Endothelial cell of hepatic sinusoid (primary cell): ENCODE results near the gene TMEM179B.
"Not testable (repeated sequence)": the region's sequence is repeated elsewhere in the genome, so short reads cannot be mapped to it uniquely, and the experiment has no call there.

Experiments
- in situ Hi-C: cut with HindIII; loops from 2 replicates; pipeline ENCODE4 v1.10.0; 2017; ENCODE audit warnings: low sequenced_read_pairs

TMEM179B gene, protein sequence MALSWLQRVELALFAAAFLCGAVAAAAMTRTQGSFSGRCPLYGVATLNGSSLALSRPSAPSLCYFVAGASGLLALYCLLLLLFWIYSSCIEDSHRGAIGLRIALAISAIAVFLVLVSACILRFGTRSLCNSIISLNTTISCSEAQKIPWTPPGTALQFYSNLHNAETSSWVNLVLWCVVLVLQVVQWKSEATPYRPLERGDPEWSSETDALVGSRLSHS

DNA sequence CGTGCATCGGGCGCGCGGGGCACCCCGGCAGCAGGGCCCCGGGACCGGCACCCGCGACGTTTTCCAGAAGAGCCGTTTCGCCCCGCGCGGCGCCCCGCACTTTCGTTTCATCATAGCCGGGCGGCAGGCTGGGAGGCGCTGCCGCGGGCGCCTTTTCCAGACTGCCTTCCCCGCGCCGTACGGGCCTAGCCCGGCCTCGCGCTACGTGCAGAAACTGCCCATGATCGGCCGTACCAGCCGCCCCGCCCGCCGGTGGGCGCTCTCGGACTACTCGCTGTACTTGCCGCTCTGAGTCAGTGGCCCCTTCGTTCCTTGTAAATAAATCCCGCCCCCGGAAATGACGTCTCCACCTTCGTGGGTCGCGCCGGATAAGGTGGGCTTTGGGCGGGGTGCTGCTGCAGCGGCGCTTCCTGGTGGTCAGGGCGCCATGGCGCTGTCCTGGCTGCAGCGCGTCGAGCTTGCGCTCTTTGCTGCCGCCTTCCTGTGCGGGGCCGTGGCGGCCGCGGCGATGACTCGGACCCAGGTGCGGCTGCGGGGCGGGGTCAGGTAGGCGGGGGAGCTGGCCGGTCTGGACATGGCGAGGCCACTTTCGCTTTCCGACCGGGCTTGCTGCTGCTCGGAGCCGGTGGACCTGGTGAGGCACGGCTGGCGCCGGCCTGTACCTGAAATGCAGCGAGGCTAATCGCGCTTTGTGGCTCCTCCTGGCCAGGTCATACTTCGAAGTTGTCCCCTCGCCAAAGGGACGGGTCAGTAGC is at the start of gene TMEM179B:
TMEM179B (plus strand) TSS at position 398 of the 755 bp plus-strand sequence; CDS start at position 428, 30 bp downstream.
- in situ Hi-C loops, result no loop called here

DNA sequence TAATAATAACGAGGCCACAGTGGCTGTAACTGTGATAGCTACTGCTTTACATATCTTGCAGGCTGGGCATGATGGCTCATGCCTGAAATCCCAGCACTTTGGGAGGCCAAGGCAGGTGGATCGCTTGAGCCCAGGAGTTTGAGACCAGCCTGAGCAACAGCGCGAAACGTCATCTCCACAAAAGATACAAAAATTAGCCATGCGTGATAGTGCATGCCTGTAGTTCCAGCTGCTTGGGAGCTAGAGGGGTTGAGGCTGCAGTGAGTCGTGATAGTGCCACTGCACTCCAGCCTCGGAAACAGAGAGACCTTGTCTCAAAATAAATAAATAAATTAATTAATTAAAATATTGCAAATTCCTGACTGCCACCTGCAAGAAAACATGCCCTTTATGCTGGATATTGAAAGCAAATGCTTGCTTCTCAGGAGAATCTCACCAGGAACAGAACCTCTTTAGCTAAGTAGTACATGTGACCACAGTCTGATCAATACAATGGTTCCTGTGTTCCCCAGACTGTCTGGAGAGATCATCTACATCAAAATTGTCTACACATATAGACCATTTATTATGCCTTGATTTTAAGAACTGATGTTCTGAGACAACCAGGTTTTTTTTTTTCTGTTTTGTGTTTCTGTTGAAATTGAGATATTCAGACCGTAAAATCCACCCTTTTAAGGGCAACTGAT is 39.6 kb upstream of the TMEM179B start:
- in situ Hi-C loops, result no loop called here

DNA sequence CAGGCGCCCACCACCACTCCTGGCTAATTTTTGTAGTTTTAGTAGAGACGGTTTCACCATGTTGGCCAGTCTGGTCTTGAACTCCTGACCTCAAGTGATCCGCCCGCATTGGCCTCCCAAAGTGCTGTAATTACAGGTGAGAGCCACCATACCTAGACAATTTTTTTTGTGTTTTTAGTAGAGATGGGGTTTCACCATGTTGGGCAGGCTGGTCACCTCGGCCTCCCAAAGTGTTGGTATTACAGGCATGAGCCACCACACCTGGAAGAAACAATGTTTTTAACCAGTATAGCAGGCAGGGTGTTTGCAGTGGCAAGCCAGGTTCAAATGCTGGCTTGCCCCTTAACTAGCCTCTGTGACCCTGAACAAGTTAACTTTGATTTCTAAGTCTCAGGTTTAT is 37.3 kb upstream of the TMEM179B start:
- in situ Hi-C loops, result loop anchor here (5.0 kb wide), 1 partner anchor 113 kb away; no protein-coding TSS in a partner anchor

DNA sequence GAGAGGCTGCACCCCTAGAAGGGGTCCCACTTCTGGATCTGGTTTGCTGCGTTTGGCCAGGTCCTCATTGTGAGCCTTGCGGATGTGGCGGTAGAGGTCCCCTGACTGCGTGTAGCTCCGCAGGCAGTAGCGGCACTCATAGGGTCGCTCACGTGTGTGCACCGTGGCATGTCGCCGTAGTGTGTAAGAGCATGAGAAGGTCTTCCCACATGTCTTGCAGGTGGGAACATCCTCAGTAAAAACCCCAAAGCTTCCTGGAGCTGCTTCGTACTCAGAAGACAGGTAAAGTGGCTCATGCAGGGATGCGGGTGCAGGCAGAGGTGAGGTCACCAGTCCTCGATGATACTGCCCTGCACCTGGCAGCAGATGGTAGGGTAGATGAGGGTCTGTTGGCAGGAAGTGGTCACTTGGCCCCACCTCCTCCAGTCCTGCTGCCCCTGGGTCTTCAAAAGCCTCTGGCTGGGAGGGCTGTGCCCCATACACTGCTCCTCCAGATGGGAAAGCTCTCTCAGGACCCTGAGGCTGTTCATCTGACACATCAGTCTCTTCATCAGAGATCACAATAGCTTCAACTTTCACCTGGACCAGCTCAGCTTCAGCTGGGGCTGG is 34.9 kb upstream of the TMEM179B start:
- in situ Hi-C loops, result loop anchor here (5.0 kb wide), 1 partner anchor 115 kb away; no protein-coding TSS in a partner anchor

GRCh38 chr11:62752994-62753735 is 34.0 kb upstream of the TMEM179B start:
- in situ Hi-C loops, result loop anchor here (5.0 kb wide), 1 partner anchor 116 kb away; no protein-coding TSS in a partner anchor

DNA sequence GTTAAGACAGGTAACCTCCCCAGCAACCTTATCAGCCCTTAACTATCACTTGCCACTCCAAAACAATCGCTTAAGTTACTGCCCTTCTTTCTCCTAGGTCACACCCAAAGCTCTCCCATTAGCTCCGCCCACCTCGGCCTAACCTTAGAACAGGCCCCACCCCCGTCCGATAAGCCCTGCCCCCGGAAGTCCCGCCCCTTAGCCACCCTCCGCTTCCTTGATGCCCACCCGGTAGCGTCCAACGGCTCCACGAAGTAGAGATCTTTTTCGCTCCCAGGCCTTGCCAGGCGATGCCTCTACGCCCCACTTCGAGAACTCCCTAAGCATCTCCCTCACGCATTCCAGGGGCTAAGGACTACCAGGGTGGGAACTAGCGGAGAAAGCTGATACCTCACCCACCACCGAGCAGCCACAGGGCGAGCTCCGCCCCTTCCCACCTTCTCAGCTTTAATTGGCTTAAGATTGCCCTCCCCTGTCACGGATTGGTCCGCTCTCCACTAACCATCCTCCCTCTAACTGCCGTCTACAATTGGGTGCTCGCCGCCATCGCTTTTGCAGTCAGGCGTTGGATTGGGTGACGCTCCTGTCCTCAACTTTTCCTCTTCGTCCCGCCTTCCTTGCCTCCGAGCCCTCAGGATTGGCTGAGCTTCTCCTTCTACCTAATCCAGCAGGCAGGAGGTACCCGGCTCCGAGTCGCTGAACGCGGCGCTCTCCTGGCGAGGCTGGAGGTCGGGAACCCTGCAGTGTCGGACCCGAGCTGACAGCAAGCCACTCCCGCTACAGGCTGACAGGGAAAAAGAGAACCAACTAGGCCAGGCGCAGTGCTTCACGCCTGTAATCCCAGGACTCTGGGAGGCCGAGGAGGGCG is 33.2 kb upstream of the TMEM179B start, which contains the start of gene ZBTB3:
ZBTB3 (minus strand) TSS at position 425 of the 868 bp plus-strand sequence. CDS start 496 bp downstream, outside the sequence.
- in situ Hi-C loops, result loop anchor here (5.0 kb wide), 1 partner anchor 117 kb away; no protein-coding TSS in a partner anchor

GRCh38 chr11:62755086-62755615 is 32.1 kb upstream of the TMEM179B start:
- in situ Hi-C loops, result no loop called here

DNA sequence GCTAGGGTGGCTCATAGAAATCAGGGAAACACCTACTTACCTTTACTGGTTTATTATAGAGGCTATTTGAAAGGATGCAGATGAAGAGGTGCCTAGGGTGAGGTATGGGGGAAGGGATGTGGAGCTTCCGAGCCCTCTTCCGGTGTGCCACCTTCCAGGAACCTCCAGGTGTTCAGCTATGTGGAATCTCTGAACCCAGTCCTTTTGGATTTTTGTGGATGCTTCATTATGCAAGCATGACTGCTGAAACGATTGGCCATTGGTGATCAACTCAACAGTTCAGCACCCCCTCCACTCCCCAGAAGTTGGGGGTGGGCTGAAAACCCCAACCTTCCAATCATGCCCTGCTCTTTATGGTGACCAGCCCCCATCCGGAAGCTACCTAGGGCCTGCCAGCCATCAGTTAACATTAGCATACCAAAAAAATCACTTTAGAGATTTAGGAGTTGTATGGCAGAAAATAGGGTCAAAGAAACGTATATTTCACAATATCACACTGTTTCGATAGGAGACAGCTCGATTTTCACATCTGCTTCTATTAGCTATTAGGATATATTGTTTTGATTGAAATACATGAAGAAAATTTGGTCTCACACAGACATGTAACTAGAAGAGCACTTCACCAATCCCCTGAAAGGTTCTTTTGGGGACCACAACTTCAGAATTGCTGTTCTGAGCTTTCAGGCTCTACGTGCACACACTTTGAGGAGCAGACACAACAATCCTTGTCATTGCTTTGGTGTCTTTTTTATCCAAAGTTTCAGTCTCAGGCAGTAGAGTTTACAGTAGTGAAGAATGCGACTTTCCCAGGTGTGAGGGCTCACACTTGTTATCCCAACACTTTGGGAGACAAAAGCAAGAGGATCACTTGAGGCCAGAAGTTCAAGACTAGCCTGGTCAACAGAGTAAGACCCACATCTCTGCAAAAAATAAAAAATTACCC is 29.1 kb upstream of the TMEM179B start:
- in situ Hi-C loops, result no loop called here

DNA sequence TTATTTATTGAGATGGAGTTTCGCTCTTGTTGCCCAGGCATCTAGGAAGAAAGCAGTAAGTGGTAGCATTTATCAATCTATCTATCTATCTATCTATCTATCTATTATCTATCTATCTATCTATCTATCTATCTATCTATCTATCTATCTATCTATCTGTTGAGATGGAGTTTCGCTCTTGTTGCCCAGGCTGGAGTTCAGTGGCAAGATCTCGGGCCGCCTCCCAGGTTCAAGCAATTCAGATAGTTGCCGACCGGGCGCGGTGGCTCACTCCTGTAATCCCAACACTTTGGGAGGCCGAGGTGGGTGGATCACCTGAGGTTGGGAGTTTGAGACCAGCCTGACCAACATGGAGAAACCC is 26.4 kb upstream of the TMEM179B start:
- in situ Hi-C loops, result not testable (repeated sequence)

- in situ Hi-C loops, result loop anchor here (5.0 to 10.0 kb wide), 2 partner anchors 56 to 98 kb away; partner anchors contain the start of genes LBHD1 and UQCC3
Measured at GRCh38 chr11:62770778-62771143, 16.4 kb upstream of the TMEM179B start.

DNA sequence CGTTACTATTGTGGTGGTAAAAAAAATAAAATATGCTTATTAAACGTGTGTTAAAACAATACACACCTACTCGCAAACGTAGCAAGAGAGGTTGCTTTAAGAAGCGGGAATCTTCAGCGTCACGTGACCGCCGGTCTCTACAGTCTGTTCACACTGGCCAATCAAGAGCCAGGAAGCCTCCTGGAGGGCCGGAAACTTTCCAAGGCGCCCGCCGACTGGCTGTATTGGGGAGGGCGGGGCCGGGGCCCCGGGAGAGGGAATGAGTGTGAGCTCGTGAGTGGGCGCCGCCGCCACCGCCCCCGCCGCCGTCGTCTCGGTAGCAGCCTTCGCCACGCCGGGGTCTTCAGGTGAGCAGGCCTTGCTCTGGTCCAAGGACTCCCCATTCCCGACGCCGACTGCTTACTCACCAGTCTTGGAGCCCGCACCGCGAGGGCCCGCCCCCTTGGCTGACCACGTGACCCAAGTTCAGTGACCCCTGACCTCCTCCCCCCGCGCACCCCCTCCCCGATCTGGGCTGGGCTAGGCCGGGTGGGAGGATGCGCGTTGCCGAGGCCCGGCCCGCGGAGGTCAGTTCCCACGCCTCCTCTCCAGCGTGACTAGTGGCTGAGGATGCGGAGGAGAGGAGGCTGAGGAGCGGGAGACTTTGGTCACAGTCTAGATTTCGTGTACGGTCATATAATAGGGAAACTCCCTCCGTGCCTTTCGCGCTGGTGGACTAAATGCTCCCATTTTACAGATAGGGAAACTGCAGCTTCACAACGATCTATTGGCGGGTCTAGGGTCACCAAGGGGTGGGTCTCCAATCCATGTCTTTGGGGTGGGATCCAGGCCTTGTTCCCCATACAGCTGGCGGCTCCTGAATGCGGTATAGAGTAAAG is 15.8 kb upstream of the TMEM179B start, which contains the start of gene TAF6L:
TAF6L (plus strand) TSS at position 253 of the 878 bp plus-strand sequence. CDS start 4,388 bp downstream, outside the sequence.
- in situ Hi-C loops, result loop anchor here (5.0 to 10.0 kb wide), 2 partner anchors 57 to 99 kb away; partner anchors contain the start of genes LBHD1 and UQCC3

DNA sequence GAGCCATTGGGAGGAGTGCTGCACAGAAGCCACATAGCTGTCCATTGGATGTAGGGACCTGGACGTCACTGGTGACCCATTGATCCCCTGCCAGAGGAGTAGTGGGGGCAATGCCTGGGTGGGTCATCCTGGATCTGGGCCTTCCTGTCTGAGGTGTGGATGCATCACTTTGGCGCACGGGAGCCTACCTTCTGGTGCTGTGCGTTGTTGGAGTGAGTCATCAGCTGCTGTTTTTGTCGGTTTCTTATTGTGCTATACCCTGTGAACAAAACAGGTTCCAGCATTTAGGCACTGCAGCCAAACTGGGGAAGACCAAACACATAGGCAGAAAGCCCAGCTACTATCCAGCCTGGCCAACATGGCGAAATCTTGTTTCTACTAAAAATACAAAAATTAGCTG is 12.8 kb upstream of the TMEM179B start:
- in situ Hi-C loops, result loop anchor here (5.0 to 10.0 kb wide), 2 partner anchors 60 to 102 kb away; partner anchors contain the start of genes LBHD1 and UQCC3

- in situ Hi-C loops, result loop anchor here (10.0 kb wide), 1 partner anchor 61 kb away; no protein-coding TSS in a partner anchor
Measured at GRCh38 chr11:62775646-62776045, 11.6 kb upstream of the TMEM179B start.

GRCh38 chr11:62777389-62777788 is 9.8 kb upstream of the TMEM179B start:
- in situ Hi-C loops, result loop anchor here (10.0 kb wide), 1 partner anchor 63 kb away; no protein-coding TSS in a partner anchor

GRCh38 chr11:62778441-62778840 is 8.8 kb upstream of the TMEM179B start:
- in situ Hi-C loops, result loop anchor here (10.0 kb wide), 1 partner anchor 64 kb away; no protein-coding TSS in a partner anchor

- in situ Hi-C loops, result no loop called here
Measured at GRCh38 chr11:62782753-62783152, 4.4 kb upstream of the TMEM179B start.
